ENCODE measurements around the gene NUP160.
"Not testable (repeated sequence)": the region's sequence is repeated elsewhere in the genome, so short reads cannot be mapped to it uniquely, and the experiment has no call there.

The NUP160 gene

DNA sequence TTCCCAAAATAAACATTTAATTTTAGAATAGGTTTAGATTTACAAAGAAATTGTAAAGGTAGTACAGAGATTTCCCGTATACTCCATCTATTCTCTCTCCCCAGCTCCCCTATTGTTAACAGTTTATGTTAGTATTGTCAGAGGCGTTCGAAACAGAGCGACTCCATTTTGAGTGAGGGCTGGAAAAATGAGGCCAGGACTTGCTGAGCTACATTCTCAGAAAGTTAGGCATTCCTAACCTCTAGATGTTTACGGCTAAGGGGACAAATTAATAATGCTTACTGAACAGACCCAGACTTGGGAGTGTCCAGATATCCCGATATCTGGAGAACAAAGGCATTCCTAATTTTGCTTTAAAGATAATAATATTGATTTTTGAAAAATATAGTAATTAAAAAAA is 12.4 kb upstream of the NUP160 start:
- no peak for DNase-seq

- no peak for DNase-seq
Observed at GRCh38 chr11:47857892-47858543, 9.9 kb upstream of the NUP160 start.

DNA sequence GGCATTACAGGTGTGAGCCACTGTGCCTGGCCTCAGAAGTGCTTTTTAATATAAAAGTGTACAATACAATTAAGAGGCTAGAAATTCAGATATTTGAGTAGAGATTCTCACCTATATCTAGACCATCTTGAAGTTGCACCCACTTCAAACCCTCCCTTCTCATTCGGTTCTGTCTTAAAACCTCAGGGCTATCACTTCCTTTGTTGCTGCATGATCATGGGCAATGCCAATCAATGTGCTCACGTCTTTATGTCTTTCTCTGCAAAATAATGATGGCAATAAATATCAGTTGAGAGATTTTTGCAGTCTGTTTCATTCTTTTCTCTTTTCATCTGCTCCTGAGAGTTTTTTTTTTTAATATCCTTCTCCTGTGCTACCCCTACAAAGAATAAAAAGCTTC is 9.3 kb upstream of the NUP160 start:
- DNase-seq, result no peak

GRCh38 chr11:47856186-47856585 is 8.0 kb upstream of the NUP160 start:
- DNase-seq, result no peak

GRCh38 chr11:47854667-47855066 is 6.5 kb upstream of the NUP160 start:
- DNase-seq, result no peak

GRCh38 chr11:47852053-47852452 is 3.9 kb upstream of the NUP160 start:
- no peak for DNase-seq

- no peak for DNase-seq
Observed at GRCh38 chr11:47850337-47850736, 2.2 kb upstream of the NUP160 start.

DNA sequence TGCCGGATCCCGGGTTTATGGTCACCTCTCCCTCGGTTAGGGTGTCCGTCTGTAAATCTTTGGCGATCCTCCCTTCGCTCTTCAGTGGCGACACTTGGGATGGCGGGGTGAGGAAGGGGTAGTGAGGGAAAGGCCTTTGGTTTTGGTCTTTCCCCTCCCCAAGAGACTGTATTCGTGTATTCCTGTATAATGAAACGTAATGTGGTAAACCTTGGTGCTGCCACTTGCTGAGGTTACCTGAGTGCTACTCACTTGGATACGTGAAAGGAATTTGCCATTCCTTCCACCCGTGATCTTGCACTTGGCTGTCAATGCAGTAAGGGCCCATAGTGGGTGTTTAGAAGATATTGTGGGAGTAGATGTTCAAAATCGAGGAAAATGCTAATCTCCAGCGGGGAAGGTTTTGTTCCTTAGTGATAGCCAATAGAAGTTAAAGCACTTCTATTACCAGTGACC is 578 bp upstream of the NUP160 start:
- no peak for DNase-seq

- no peak for DNase-seq
Observed at GRCh38 chr11:47847537-47847891, 636 bp downstream of the NUP160 start.

DNA sequence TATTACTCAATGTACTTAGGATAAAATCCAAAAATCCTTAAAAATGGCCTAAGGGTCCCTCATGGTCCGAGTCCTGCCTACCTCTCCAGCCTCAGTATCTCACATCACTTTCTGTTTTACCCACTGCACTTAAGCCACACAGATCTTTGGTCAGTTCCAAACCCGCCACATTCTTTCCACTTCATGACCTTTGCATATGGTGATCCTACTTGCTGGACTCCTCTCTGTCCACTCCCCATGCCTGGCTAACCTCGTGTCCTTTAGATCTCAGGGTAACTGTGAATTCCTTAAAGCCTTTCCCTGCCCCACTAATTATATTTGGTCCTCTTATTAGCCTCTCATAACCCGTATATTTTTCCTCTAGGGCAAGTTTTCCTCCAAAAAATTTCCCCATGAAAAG is 1.2 kb downstream of the NUP160 start:
- no peak for DNase-seq

GRCh38 chr11:47843361-47844055 is 4.6 kb downstream of the NUP160 start:
- DNase-seq, result peak; percentile 17

DNA sequence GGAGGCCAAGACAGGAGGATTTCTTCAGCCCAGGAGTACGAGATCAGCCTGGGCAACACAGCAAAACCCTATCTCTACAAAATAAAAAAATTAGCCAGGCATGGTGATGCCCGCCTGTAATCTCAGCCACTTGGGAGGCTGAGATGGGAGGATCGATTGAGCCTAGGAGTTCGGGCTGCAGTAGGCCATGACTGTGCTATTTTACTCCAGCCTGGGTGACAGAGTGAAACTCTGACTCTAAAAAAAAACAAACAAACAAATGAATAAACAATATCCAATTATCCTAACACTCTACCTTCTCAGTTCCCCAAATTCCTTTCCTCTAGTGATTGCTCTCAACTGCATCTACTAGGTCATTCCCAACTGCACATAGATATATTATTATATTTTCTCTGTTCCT is 5.4 kb downstream of the NUP160 start:
- DNase-seq, result no peak

- DNase-seq, result no peak
Observed at GRCh38 chr11:47837929-47838328, 10.2 kb downstream of the NUP160 start.

- DNase-seq, result no peak
Observed at GRCh38 chr11:47837292-47837691, 10.9 kb downstream of the NUP160 start.

GRCh38 chr11:47830013-47830412 is 18.1 kb downstream of the NUP160 start:
- not testable (repeated sequence) for DNase-seq

- no peak for DNase-seq
Observed at GRCh38 chr11:47828284-47828683, 19.9 kb downstream of the NUP160 start.

DNA sequence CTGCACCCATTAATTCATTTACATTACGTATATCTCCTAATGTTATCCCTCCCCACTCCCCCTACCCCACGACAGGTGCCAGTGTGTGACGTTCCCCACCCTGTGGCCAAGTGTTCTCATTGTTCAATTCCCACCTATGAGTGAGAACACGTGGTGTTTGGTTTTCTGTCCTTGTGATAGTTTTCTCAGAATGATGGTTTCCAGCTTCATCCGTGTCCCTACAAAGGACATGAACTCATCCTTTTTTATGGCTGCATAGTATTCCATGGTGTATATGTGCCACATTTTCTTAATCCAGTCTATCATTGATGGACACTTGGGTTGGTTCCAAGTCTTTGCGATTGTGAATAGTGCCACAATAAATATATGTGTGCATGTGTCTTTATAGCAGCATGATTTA is 25.5 kb downstream of the NUP160 start:
- not testable (repeated sequence) for DNase-seq

DNA sequence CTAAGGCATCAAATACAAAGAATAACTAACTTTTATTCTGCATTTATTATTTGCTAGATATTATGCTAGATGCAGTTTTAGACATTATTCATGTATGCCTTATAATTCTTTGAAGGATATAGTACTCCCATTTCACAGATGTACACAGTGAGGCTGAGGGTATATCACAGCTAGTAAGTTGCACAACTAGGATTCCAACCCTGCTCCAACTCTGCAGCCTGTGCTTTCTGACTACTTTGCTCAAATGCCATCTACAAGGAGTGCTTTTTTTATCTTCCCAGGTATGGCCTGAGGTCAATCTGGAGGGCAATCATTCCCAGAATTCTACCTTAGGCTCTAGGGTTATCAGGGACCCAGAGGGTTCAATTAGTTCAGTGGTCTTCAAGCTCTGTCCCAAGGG is 28.4 kb downstream of the NUP160 start:
- no peak for DNase-seq

GRCh38 chr11:47800759-47801158 is 47.4 kb downstream of the NUP160 start:
- DNase-seq, result no peak

GRCh38 chr11:47797633-47798032 is 50.5 kb downstream of the NUP160 start:
- no peak for DNase-seq

DNA sequence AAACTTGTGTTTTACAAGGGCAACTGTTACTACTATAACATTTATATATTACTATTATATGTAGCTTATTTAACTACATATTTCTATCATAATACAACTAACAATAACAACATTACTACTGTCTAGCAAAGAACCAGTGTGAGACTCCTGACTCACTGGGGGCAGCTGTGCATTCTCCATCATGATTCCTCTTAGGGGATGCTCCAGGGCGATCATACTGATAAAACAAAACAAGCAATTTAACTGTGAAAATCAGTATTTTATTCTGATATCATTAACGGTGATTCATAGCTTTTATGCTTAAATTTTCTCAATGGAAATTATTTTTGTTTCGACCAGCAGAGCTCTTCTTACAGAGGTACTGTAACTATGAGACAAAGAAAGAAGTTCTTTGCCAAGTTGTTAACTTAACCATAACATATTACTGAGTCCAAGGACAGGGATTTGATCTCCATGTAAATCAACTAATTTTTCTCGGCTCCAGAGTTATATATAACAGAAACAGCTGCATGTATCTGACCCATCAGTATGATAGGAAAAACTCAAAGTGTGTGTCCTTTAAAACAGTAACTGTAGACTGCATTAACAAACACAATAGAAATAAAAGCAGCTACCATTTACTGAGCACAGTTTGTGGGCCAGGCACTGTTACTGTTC is 56.2 kb downstream of the NUP160 start:
- no peak for DNase-seq

DNA sequence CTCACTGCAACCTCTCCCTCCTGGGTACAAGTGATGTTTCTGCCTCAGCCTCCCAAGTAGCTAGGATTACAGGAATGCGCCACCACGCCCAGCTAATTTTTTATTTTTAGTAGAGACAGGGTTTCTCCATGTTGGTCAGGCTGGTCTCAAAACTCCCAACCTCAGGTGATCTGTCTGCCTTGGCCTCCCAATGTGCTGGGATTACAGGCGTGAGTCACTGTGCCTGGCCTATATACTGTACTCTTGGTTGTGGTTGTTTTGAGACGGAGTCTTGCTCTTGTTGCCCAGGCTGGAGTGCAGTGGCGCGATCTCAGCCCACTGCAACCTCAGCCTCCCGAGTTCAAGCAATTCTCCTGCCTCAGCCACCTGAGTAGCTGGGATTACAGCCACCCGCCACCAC is 58.1 kb downstream of the NUP160 start:
- DNase-seq, result not testable (repeated sequence)

DNA sequence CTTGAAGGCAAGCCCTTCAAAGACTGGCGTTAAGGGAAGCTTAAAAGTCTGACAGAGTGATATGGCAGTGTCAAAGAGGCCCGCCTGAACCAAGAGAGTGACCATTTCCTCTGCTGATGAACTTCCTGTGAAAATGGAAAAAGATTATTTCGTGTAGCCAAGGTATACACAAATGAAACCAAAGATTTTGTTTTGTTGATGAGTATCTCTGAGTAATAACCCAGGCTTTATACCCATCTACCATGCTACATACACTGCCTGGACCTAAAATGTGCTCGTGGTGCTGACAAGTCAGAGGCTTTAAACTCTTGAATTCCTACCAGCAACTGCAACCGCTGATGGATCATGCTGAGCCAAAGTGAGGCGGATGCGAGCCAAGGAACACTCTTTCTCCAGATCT is 60.0 kb downstream of the NUP160 start:
- no peak for DNase-seq

- DNase-seq, result no peak
Observed at GRCh38 chr11:47786373-47786772, 61.8 kb downstream of the NUP160 start.

All from SIG-M5 (cell line).